K562 (cell line): ENCODE results near the gene DDX20. TPM values are rescaled to one million over a fixed set of nuclear protein-coding genes. Genes with fewer than 3 reads are reported as not detected.
A peak's percentile ranks its signal among the peaks of the same experiment; 100 is the strongest.

Experiments used
- BDP1 ChIP-seq: IDR thresholded peaks from 3 replicates; pipeline ENCODE4 v1.6.1; 2011; ENCODE audit not compliant: insufficient read length, insufficient read depth
- CEBPG ChIP-seq, 3 experiments: fragments of 200-800 bp in 1 of 3; sonication (Bioruptor generic) in 1 of 3; sonication (generic) in 1 of 3; formaldehyde crosslinking in 1 of 3; IDR thresholded peaks in 2 of 3; conservative IDR thresholded peaks in 1 of 3; 2 replicates each; pipeline versions ENCODE4 v1.6.1 to v1.8.0; 2016 to 2022; ENCODE audit warnings: missing compliant biosample characterization in 2 of 3, missing genetic modification characterization in 2 of 3, mild to moderate bottlenecking in 1 of 3, missing genetic modification reagents in 1 of 3
- CHCHD3 ChIP-seq: fragments of 250-450 bp; sonication (Bioruptor Pico); IDR thresholded peaks from 2 replicates; pipeline ENCODE4 v2.1.2; 2022; ENCODE audit warnings: mild to moderate bottlenecking
- CHD2 ChIP-seq: IDR thresholded peaks from 2 replicates; pipeline ENCODE4 v1.6.1; 2011; ENCODE audit warnings: low read depth, low read length
- CHD4 ChIP-seq: fragments of 200-600 bp; sonication (generic); IDR thresholded peaks from 3 replicates; pipeline ENCODE4 v1.6.1; 2012; ENCODE audit warnings: low read depth, mild to moderate bottlenecking, mixed read lengths, low read length, inconsistent platforms; ENCODE audit not compliant: insufficient read depth, insufficient replicate concordance, poor library complexity, severe bottlenecking
- NFXL1 ChIP-seq: fragments of 450-650 bp; formaldehyde crosslinking; IDR thresholded peaks from 2 replicates; pipeline ENCODE4 v1.4.0; 2021; ENCODE audit warnings: mild to moderate bottlenecking
- SNRNP70 ChIP-seq: fragments of 200-400 bp; formaldehyde crosslinking; optimal IDR thresholded peaks from 2 replicates; pipeline ENCODE3; 2017; ENCODE audit warnings: low read depth, low read length
- SP2 ChIP-seq: IDR thresholded peaks from 2 replicates; pipeline ENCODE4 v1.6.1; 2011; ENCODE audit warnings: mild to moderate bottlenecking, low read depth, low read length, moderate library complexity; ENCODE audit not compliant: poor library complexity, severe bottlenecking; ENCODE audit errors: extremely low read depth
- TCF7L2 ChIP-seq: fragments of 150-350 bp; IDR thresholded peaks from 2 replicates; pipeline ENCODE4 v1.6.1; 2016; ENCODE audit warnings: low read depth, mild to moderate bottlenecking, low read length, moderate library complexity
- TEAD2 ChIP-seq: fragments of 450-650 bp; IDR thresholded peaks from 2 replicates; pipeline ENCODE4 v1.6.1; 2016; ENCODE audit warnings: missing genetic modification characterization, control low read depth, missing compliant biosample characterization
- U2AF1 ChIP-seq: fragments of 200-400 bp; formaldehyde crosslinking; optimal IDR thresholded peaks from 2 replicates; pipeline ENCODE3; 2017; ENCODE audit warnings: mild to moderate bottlenecking, low read depth, low read length, moderate library complexity
- WHSC1 ChIP-seq: IDR thresholded peaks from one replicate; pipeline ENCODE4 v1.6.1; 2012; ENCODE audit warnings: low read length, control low read depth, inconsistent platforms
- ZC3H4 ChIP-seq: sonication (generic); formaldehyde crosslinking; IDR thresholded peaks from 2 replicates; pipeline ENCODE4 v1.9.0; 2021; ENCODE audit warnings: missing genetic modification reagents, borderline replicate concordance
- ZNF197 ChIP-seq: fragments of 200-800 bp; sonication (Bioruptor generic); IDR thresholded peaks from 2 replicates; pipeline ENCODE4 v1.6.1; 2016; ENCODE audit warnings: low read depth, missing genetic modification characterization, missing compliant biosample characterization
- ZNF707 ChIP-seq: fragments of 250-450 bp; sonication (Bioruptor Pico); conservative IDR thresholded peaks from 2 replicates; pipeline ENCODE4 v1.8.0; 2022; ENCODE audit warnings: inconsistent platforms, mild to moderate bottlenecking, moderate library complexity
- ZZZ3 ChIP-seq: fragments of 450-650 bp; IDR thresholded peaks from 2 replicates; pipeline ENCODE4 v1.6.1; 2016; ENCODE audit warnings: antibody characterized with exemption, mild to moderate bottlenecking, moderate library complexity
- polyA plus RNA-seq, 8 experiments: library from polyadenylated mRNA; depleted of rRNA in 4 of 8; stranded (reverse) in 5 of 8; unstranded in 3 of 8; fragments of >200 nt; fragmentation: Nextera tagmentation in 2 of 8; fragmentation: Illumina TruSeq in 1 of 8; extraction: Ambion mirVana in 2 of 8; extraction: Trizol in 1 of 8; gene quantifications; 2 replicates each; pipeline versions ENCODE4 v1.2.1 to v1.2.3, GENCODE V29; 2011 to 2014; ENCODE audit warnings: inconsistent platforms in 1 of 8, missing spikeins in 1 of 8
- total RNA-seq, 7 experiments: library from RNA; depleted of rRNA in 6 of 7; stranded (reverse); fragments of >200 nt in 6 of 7; fragmentation: Illumina TruSeq in 2 of 7; extraction: Trizol in 2 of 7; gene quantifications; 2 replicates each; pipeline versions ENCODE4 v1.2.1 to v1.2.3, GENCODE V29; 2011 to 2021; ENCODE audit warnings: low replicate concordance in 1 of 7
- TF ChIP-seq, protein P1 (sequence below): IDR thresholded peaks from 2 replicates; pipeline ENCODE4 v1.6.1; 2011; ENCODE audit not compliant: insufficient read length; ENCODE audit errors: extremely low read depth
- TF ChIP-seq, protein P2 (sequence below): fragments of 450-650 bp; conservative IDR thresholded peaks from 2 replicates; pipeline ENCODE4 v1.6.1; 2016; ENCODE audit warnings: missing genetic modification characterization, low read depth, mild to moderate bottlenecking, control low read depth, missing compliant biosample characterization
- TF ChIP-seq, protein P3 (sequence below): IDR thresholded peaks from 2 replicates; pipeline ENCODE4 v1.6.1; 2011; ENCODE audit warnings: borderline replicate concordance, low read depth, mild to moderate bottlenecking, moderate library complexity, low read length; ENCODE audit not compliant: insufficient read depth, poor library complexity, severe bottlenecking
- TF ChIP-seq, protein P4 (sequence below): fragments of 450-650 bp; IDR thresholded peaks from 2 replicates; pipeline ENCODE4 v1.6.1; 2014; ENCODE audit warnings: low read depth, mild to moderate bottlenecking, moderate library complexity, borderline replicate concordance
- TF ChIP-seq, protein P5 (sequence below): fragments of 250-450 bp; sonication (Bioruptor Pico); IDR thresholded peaks from 2 replicates; pipeline ENCODE4 v1.8.0; 2021; ENCODE audit warnings: moderate library complexity, mild to moderate bottlenecking, inconsistent platforms

The DDX20 gene
- total and polyA plus RNA-seq, 9 of the 15 experiments (the other 6 are each of a cell fraction or from before 2014, with no cell fraction given): 8.3 to 33.4 (median 24.5) TPM

DNA sequence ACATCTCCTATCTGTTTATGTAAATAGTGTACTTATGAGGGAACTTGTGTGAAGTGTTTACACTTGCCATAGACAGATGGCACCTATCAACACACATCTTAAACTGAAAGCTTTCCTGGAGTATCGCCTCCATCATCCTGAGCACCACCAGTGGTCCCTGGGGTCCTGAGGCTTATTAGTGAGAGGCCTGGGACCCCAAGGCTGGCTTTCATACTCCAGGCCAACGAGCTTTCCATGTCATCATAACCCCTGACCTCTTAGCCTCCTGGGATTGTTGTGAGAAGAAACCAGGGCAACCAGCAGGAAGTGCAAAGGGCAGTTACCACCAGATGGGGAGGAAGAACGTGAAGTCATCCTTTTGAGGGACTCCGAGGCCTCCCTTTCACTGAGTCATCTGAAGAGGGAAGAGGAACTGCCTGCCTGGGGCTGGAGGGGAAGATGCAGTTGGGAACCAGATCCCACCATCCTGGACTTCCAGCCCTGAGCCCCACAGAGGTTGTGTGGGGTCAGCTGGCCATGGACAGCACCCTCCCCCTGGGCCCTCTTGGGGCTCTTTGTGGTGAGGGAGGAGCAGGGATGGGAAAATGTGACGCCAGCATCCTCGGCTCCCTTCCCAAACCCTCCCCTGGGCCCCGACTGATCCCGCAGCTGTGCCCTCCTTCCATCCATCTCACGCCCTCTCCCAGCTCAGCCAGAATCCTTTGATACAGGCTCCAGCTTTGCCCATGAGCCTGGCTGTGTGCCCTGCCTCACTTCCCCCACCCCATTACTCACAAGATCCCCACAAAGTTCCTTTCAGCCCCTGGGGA, 22.3 kb upstream of the DDX20 start (continued):
- TF ChIP-seq, protein P1, sequence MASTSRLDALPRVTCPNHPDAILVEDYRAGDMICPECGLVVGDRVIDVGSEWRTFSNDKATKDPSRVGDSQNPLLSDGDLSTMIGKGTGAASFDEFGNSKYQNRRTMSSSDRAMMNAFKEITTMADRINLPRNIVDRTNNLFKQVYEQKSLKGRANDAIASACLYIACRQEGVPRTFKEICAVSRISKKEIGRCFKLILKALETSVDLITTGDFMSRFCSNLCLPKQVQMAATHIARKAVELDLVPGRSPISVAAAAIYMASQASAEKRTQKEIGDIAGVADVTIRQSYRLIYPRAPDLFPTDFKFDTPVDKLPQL: no peak
- TF ChIP-seq ZNF197: no peak
- no peak for TF ChIP-seq U2AF1
- no peak for TF ChIP-seq TEAD2 (tag)
- TF ChIP-seq SP2: no peak
- TF ChIP-seq, protein P2, sequence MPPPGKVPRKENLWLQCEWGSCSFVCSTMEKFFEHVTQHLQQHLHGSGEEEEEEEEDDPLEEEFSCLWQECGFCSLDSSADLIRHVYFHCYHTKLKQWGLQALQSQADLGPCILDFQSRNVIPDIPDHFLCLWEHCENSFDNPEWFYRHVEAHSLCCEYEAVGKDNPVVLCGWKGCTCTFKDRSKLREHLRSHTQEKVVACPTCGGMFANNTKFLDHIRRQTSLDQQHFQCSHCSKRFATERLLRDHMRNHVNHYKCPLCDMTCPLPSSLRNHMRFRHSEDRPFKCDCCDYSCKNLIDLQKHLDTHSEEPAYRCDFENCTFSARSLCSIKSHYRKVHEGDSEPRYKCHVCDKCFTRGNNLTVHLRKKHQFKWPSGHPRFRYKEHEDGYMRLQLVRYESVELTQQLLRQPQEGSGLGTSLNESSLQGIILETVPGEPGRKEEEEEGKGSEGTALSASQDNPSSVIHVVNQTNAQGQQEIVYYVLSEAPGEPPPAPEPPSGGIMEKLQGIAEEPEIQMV (tag): no peak
- TF ChIP-seq CHD4: no peak
- no peak for TF ChIP-seq ZNF707 (CRISPR knock-in tag)
- TF ChIP-seq CHCHD3 (CRISPR knock-in tag): no peak
- TF ChIP-seq WHSC1: no peak
- no peak for TF ChIP-seq CHD2
- no peak for TF ChIP-seq ZZZ3
- no peak for TF ChIP-seq BDP1
- TF ChIP-seq, protein P3, sequence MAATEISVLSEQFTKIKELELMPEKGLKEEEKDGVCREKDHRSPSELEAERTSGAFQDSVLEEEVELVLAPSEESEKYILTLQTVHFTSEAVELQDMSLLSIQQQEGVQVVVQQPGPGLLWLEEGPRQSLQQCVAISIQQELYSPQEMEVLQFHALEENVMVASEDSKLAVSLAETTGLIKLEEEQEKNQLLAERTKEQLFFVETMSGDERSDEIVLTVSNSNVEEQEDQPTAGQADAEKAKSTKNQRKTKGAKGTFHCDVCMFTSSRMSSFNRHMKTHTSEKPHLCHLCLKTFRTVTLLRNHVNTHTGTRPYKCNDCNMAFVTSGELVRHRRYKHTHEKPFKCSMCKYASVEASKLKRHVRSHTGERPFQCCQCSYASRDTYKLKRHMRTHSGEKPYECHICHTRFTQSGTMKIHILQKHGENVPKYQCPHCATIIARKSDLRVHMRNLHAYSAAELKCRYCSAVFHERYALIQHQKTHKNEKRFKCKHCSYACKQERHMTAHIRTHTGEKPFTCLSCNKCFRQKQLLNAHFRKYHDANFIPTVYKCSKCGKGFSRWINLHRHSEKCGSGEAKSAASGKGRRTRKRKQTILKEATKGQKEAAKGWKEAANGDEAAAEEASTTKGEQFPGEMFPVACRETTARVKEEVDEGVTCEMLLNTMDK: no peak
- TF ChIP-seq, protein P4, sequence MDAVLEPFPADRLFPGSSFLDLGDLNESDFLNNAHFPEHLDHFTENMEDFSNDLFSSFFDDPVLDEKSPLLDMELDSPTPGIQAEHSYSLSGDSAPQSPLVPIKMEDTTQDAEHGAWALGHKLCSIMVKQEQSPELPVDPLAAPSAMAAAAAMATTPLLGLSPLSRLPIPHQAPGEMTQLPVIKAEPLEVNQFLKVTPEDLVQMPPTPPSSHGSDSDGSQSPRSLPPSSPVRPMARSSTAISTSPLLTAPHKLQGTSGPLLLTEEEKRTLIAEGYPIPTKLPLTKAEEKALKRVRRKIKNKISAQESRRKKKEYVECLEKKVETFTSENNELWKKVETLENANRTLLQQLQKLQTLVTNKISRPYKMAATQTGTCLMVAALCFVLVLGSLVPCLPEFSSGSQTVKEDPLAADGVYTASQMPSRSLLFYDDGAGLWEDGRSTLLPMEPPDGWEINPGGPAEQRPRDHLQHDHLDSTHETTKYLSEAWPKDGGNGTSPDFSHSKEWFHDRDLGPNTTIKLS: no peak
- TF ChIP-seq SNRNP70: no peak
- no peak for TF ChIP-seq CEBPG (CRISPR knock-in tag; IDR thresholded peaks at IDR 0.05)
- 0 out of 4 replicates have a peak, but pooled peaks of 1 of the 2 experiments have one; percentile 26 for TF ChIP-seq CEBPG (tag; conservative IDR thresholded peaks at IDR 0.05 in 1 of 2, IDR thresholded peaks at IDR 0.05 in 1 of 2)
- TF ChIP-seq ZC3H4 (CRISPR knock-in tag): no peak
- no peak for TF ChIP-seq TCF7L2
- no peak for TF ChIP-seq NFXL1 (CRISPR knock-in tag)
- TF ChIP-seq, protein P5, sequence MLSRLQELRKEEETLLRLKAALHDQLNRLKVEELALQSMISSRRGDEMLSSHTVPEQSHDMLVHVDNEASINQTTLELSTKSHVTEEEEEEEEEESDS (CRISPR knock-in tag): no peak
